Breast epithelium (tissue), 3 donors: Measurements from ENCODE around the gene CCBE1.

Source experiments
- POLR2AphosphoS5 ChIP-seq, 3 donors: sonication (generic); formaldehyde crosslinking; IDR thresholded peaks; one replicate each; pipeline ENCODE4 v1.6.1; 2017; ENCODE audit warnings: antibody characterized with exemption in 3 of 3
- TF ChIP-seq, protein P1 (sequence below), 3 donors: fragments of 450-650 bp; IDR thresholded peaks; one replicate each; pipeline ENCODE4 v1.5.1; 2016 to 2017; ENCODE audit warnings: antibody characterized with exemption in 3 of 3, mild to moderate bottlenecking in 3 of 3, moderate library complexity in 3 of 3

DNA sequence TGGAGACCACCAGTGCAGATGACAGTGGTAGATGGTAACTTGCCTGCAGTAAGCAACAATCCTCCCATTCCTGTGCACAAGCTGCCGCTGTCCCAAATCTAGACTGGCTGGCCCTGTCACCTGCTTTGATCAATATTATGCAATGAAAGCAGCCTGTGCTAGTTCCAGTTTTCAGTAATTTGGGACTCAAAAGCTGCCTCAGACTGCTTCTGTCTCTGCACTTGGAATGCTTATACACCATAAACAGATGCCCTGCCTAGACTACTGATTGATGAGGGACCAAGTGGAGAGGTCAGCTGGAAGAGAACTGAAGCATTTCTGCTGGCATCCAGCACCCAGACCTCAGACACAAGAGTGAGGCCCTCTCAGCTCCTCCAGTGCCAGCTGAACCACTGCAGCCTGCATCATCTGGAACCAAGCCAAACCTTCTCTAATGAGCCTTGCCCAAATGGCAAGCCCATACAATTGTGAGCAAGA lies 24.9 kb downstream of the CCBE1 start:
- TF ChIP-seq, protein P1, sequence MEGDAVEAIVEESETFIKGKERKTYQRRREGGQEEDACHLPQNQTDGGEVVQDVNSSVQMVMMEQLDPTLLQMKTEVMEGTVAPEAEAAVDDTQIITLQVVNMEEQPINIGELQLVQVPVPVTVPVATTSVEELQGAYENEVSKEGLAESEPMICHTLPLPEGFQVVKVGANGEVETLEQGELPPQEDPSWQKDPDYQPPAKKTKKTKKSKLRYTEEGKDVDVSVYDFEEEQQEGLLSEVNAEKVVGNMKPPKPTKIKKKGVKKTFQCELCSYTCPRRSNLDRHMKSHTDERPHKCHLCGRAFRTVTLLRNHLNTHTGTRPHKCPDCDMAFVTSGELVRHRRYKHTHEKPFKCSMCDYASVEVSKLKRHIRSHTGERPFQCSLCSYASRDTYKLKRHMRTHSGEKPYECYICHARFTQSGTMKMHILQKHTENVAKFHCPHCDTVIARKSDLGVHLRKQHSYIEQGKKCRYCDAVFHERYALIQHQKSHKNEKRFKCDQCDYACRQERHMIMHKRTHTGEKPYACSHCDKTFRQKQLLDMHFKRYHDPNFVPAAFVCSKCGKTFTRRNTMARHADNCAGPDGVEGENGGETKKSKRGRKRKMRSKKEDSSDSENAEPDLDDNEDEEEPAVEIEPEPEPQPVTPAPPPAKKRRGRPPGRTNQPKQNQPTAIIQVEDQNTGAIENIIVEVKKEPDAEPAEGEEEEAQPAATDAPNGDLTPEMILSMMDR (IDR thresholded peaks at IDR 0.05), result no peak
- peak in 2 of 3 donors; percentile 27 to 87 for TF ChIP-seq POLR2AphosphoS5 (IDR thresholded peaks at IDR 0.05)
